Measurements from ENCODE around the gene CCT8.

GRCh38 chr21:29074783-29075182 lies 1.3 kb upstream of the CCT8 start:
- TF ChIP-seq CREB1 (IDR thresholded peaks at IDR 0.05; ENCODE audit: low read depth) (no peak), FOXM1 (IDR thresholded peaks at IDR 0.05; ENCODE audit: borderline replicate concordance, low read depth) (no peak), EP300 (IDR thresholded peaks at IDR 0.05; ENCODE audit: borderline replicate concordance) (no peak), TAF1 (IDR thresholded peaks at IDR 0.05; ENCODE audit: low read depth) (no peak)

All from Ishikawa (cell line).